Erythroblast (primary cell): ENCODE data around the gene CLMN.

Source experiments
- GATA1 ChIP-seq: IDR thresholded peaks from 2 replicates; pipeline ENCODE4 v1.6.1; 2011; ENCODE audit warnings: low read depth, mild to moderate bottlenecking, control low read depth, low read length, moderate library complexity
- POLR2A ChIP-seq: IDR thresholded peaks from 2 replicates; pipeline ENCODE4 v1.6.1; 2011; ENCODE audit warnings: mild to moderate bottlenecking, low read length

DNA sequence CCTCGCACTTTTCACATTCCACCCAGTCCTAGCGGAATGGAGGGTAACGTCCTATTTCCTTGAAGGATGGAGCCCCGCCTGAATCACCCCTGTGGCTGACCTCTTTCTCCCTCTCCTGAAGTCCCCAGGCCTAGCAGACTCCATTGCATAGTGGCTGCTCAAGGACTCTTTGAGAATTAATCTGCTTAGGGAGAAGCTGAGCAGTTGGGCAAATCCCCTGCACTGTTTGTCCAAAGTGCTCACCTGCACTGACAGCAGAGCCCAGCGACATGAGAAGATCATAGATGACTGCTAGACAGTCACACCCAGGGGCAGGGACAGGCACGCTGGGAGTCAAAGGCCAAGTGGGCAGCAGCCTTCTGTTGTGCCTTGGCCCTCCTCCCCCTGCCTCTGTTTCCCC lies 124.7 kb downstream of the CLMN start:
- TF ChIP-seq POLR2A (no peak), GATA1 (no peak)
